Stimulated activated CD4-positive, alpha-beta T cell treated with anti-CD3 and anti-CD28 coated beads, Interleukin-2, amount 100 ng/mL, for 4 hours (primary cell): ENCODE data around the gene CSNK2A1.

ENCODE experiments used
- DNase-seq: peaks from one replicate; pipeline ENCODE4 v3.0.0-alpha.2; 2020; ENCODE audit warnings: low read depth

The CSNK2A1 gene

DNA sequence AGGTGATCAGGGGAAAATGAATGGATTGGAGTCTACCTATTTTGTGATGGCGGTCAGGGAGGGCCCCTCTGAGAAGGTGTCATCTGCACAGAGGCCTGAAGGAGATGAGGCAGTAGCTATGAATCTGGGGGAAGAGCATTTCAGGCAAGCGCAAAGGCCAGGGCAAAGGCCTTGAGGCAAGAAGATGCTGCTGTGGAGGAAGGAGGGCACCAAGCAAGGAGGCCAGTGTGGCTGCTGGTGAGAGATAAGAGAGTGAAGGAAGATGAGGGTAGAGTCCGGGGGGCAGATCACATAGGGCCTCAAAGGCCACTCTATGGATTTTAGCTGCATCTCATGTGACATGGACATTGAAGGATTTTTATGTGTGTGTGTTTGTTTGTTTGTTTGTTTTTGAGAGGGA, 20.6 kb upstream of the CSNK2A1 start:
- no peak for DNase-seq

DNA sequence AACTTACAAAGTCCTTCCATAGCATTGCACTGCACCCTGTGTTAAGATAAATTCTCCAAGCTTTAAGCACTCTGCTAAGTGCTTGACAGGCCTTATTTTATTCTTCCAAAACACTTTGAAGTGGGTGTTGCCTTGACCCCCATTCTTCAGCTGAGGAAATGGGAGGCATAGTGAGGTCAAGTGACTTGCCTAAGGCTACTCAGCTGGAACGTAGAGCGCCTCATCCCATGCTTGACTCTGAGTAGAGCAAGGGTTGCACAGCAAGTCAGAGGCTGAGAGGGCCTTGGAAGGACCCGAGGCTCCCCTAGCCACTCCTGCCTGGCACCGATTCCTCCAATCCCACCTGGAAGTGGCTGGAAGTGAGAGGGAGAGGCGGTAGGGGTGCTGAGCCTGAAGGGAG, 19.6 kb upstream of the CSNK2A1 start:
- DNase-seq: no peak

DNA sequence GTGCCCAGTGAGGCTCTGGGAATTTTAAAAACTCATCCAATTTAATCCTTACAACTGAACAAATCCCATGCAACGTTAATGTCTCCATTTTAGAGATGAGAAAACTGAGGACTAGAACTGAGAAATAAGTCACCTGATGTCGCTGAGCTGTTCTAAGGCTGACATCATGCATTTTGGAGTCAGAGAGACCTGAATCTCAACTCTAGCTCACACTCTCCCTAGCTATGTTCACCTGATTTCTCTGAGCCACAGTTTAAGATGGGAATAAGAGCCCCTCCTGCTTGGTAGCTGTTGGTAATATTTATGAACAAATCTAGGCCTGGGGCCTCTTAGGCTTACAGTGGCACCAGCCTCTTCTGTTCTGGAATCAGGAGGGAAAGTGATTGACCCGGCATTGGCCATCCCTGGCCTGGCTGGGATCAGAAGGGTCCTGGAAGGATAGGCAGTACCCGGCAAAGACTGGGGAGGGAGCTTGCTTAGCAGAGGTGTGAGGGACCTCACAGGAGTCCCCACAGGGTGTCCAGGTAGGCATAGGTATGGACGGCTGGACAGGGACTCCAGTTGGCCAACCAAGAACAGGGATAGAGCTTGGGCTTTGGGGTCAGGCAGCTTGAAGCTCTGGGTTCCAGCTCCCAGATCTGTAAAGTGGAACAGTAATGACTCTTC, 18.8 kb upstream of the CSNK2A1 start:
- no peak for DNase-seq

DNA sequence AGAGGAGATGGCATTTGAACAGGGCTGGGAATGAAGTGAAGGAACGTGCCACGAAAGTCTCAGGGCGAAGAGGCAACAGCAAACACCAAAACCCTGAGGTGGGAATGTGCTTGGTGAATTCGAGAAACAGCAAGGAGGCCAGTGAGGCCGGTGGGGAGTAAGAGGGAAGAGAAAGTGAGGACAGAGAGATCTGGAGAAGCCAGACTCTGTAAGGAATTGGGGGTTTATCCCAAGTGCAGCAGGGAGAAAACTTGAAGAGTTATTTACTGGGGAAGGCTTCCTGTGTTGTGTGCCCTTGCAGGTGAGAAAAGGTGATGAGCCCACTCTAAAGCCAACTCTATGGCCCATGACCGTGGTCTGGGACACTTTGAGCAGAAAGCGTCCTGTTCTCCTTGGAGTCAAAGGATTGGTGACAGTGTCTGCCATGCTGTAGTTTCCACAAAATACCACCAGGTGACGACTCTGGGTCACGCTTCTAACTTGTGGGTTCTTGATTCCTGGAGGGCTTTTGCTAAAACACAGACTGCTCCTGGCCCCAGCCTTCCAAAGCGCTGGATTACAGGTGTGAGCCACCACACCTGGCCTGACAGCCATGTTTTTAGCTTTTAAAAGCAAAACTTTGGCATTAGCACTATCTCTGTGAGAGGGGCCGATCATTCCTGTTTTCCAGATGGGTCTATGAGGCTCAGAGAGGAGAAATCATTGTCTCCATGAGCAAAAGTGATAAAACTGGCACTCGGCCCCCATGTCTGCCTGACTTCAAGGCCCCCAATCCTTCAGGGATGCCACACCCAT, 18.0 kb upstream of the CSNK2A1 start:
- no peak for DNase-seq

DNA sequence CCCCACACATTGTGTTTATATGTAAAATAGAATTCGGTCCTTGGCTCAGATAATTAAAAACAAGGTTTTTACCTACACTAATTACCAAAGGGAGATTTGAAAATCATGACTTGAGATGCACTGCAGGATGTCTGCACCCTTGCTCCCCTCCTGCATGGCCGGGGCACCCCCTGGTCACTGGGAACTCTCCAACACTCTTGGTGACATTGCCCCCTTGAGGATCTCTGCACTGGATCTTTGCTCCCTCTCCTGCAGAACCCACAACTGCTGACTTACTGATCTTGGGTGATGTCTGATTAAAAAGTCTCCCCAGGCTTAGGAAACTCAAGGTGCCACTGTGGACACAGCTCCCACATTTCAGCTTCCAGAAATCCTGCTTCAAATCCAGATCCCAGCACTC, 17.1 kb upstream of the CSNK2A1 start:
- DNase-seq: no peak

DNA sequence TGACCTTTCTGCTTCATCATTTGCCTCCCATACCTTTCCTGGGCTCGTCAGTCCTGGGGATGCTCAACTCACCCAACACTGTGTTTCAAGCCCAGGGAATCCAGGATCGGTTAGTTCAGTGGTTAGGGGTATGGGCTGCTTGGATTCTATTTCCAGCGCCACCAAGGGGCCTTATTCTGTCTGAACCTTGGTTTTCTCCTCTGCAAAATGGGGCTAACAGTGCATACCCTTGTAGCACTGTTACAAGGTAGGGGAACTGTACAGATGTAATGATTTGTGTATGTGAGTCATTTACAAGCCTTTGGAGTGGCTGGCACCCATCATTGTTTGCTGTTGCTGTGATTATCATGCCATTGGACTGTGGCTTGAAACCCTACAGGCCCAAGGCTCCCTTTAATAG, 14.5 kb upstream of the CSNK2A1 start:
- DNase-seq: no peak

DNA sequence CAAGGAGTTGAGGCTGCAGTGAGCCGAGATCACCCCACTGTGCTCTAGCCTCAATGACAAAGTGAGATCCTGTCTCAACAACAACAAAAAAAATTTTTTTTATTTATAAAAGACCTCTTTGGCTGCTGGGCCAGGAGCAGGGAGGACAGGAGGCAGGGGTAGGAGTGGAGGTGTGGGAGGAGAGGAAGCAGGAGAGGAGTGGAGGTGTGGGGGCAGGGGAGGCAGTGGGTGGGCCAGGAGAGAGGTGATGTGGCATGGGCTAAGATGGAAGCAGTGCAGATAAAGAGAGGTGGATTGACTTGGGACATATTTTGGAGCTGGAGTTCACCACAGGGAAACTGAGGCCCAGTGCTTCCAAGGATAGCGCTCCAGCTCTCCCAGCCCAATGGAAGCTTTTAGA, 13.4 kb upstream of the CSNK2A1 start:
- no peak for DNase-seq

DNA sequence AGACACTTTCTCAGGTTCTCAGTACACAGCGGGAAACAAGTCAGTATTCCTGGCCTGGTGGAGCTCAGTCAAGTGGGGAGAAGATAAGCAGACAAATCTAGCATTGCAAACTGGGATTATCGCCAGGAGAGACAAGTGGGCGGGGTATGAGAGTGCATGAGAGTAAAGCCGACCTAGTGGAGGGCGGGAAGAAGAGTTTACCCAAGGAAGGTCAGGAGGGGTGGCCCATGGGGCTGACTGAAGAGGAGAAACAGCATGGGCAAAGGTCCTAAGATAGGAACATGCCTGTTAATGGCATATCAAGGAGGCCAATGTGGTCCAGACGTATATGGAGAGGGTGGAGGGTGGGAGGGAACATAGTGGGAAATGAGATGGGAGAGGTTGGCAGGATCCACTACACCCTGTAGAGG, 12.4 kb upstream of the CSNK2A1 start:
- no peak for DNase-seq

DNA sequence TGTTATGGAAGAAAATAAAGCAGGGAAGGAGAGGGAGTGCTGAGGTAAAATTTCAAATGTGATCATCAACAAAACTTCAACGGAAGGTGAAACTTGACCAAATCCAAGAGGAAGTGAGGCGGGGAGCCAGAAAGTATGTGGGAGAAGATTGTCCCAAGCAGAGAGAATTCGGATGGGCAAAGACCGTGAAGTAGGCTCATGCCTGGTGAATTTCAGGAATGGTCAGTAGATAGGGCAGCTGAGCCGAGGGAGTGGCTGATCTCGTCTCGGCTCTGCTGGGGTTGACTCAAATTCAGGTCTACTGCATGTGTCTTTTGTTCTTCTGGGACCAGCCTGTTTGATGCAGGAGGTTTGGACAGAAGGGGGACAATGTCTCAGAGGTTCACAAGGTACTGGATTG, 7.0 kb upstream of the CSNK2A1 start:
- no peak for DNase-seq

DNA sequence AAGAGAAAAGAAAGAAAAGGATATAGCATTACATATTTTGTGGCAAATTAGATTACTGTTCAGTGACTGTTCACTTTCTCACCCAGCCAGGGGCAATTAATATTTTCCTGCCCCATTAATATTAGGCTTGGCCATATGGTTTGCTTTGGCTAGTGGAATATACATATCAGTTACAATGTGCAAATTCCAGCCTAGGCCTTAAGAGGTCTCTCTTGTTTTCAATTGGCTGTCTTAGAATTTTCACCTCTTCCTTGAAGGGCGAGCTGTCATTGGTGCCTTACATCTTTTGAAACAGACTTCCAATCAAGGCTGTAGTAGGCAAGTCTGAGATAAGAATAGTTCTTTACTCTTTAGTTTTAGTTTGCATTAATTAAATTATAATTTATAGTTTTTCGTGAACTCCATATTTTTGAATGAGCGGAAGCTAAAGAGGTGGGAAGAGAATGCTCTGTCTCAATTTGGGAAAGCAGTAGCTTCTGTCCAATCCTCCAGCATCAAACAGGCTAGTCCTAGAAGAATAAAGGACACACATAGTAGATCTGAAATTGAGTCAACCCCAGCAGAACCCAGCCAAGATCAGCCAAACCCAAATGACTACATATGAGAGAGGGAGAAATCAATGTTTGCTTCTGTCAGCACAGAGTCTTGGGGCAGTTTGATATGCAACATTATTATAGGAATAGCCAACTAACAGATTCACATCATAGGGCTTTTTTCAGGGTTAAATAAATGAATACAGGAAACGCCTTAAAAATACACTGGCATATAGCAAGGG, 6.3 kb upstream of the CSNK2A1 start:
- no peak for DNase-seq

DNA sequence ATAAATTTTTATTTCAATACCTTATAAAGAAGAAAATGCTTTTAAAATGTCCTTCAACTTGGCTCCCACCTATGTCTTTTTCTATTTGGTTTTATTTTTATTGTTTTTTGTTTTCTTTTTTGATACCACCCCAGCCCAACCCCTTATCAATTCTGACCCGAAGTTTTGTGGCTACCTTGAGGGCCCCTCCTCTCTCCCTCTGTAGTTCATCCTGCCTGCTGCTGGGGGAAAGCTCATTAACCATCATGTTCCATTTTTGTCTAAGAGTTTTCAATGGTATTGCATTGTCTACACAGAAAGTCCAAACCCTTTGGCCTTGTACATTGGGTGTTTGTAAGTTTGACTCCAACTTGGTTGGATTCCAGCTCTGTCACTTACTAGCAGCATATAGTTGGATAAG, 5.3 kb upstream of the CSNK2A1 start:
- DNase-seq: no peak

DNA sequence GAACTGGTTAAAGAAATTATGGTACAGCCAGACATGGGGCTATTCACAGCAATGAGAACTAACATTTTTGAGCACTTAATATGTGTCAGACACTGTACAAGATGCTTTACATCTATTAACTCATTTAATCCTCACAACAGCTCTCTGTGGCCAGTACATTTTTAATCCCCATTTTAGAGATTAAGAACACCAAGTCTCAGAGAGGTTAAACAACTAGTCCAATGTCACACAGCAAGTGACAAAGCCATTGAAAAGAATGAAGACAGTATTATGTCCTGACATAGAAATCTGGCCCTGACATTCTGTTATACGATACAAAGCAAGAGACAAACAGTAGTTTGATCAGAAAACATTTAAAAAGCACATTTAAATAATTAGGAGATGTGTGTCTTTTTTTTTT, 3.8 kb upstream of the CSNK2A1 start:
- DNase-seq: no peak

DNA sequence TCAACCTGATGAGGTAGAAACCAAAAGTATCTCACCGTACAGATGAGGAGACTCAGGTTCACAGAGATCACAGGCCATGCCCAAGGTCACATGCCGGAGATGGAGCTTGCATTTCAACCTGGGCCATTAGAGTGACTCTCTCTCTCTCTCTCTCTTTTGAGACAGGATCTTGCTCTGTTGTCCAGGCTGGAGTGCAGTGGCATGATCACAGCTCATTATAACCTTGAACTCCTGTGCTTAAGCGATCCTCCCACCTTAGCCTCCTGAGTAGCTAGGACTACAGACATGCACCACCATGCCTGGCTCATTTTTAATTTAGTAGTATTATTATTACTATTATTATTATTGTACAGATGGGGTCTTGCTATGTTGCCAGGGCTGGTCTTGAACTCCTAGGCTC, 2.8 kb upstream of the CSNK2A1 start:
- DNase-seq: no peak

DNA sequence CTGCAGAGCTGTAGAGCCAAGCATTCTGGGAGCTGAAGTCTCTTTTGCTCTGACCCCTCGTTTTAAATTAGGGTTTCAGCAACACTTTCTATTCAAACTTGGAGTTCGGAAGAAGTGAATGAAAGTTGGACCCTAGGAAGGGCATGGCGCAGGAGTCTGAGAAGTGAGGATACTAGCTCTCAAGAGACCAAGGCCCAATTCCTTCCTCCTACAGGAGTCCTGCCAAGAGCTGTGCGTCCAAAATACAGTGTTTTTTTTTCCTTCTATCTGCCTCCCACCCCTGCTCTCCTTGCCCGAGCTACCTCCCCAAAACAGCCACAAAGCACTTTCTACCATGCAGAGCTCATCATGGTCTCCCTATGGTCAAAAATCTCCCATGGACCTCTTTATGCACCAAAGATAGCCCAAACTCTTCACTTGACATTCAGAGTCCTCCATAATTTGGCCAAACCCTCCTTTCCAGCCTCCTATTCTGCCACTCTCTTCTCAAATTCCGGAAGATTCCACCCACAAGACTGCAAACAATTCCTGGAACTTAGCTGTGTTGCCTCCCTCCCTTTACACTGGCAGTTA, 649 bp upstream of the CSNK2A1 start:
- no peak for DNase-seq

DNA sequence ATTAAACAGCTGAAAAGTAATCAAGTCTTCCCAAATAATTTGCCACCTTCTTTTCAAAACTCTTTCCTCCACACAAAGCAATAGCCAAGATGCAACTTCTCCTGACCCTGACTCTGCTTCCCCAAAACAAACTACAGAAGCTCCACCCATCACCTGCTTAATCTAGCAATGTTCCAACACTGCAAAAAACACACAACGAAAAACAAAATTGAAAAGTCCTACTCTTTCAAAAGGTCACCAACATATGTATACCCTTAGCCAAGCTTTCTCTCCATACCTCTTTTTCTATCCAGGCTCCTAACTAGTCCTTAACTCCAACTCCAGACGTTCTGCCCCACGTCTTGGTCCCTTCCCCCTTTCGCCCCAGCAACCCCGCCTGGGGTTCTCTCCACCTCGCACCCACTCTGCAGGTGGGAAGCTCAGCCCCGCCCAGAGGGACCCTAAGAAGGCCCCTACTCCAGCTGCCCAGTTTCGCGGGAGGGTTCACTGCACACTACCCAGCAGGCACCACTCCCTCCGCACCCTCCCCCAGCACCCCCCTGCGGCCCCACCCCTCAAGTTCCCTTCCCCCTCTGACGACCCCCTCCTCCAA, 717 bp downstream of the CSNK2A1 start:
- DNase-seq: no peak

DNA sequence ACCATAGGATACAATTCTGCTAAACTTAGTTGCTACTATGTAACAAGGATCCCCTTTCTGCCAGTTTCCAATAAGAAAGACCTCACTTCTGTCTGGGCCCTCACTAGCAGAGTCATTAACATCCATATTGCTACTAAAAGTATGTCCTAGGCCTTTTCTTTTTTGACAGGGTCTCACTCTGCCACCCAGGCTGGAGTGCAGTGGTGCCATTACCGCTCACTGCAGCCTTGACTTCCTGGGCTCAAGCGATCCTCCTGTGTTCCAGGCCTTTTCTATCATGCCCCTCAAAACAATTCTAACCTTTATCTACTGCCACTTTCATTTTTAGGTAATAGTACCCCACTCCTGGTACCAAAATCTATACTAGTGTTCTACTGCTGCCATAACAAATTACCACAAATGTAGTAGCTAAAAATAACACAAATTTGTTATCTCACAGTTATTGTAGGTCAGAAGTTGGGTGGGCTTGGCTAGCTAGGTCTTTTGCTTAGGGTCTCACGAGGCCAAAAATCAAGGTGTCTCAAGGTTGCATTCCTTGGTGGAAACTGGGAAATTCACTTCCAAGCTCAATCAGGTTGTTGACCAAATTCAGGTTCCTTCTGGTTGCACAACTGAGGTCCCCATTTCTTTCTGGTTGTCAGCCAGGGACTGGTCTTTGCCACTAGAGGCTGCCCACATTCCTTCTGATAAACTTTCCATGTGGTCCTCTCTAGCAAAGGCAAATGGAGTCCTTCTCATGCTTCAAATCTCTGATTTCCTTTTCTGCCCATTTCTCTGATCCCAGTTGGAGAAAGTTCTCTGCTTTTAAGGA, 3.0 kb downstream of the CSNK2A1 start:
- no peak for DNase-seq

DNA sequence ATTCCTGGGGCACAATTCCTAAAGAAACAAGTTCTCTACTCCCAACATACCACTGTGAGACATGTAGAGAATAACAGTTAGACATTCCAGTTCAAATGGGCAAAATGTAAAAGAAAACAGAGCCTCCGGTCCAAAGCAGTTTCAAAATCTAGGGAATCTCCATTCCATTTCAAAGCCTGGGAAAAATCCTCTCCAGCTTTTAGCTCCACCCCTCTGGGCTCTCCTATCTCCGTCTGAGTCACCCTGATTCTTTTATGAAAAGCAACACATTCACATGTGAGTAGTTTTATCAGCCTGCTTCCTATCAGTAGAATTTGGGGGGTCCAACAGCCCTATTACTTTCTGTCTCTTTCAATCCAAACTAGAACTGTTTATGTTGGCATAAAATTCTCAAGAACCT, 3.7 kb downstream of the CSNK2A1 start:
- no peak for DNase-seq

DNA sequence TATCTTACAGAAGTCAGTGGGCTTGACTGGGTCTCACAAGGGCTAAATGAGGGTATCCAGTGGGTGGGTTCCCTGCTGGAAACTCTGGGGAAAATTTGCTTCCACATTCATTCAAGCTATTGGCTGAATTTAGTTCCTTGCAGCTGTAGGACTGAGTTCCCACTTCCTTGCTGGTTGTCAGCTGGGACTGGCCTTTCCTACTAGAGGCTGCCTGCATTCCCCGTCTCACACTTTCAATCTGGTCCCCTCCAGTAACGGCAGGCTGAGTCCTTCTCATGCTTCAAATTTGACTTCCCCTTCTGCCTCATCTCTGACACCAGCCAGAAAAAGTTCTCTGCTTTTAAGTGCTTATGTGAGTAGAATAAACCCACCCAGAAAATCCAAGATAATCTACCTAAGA, 4.4 kb downstream of the CSNK2A1 start:
- DNase-seq: no peak

DNA sequence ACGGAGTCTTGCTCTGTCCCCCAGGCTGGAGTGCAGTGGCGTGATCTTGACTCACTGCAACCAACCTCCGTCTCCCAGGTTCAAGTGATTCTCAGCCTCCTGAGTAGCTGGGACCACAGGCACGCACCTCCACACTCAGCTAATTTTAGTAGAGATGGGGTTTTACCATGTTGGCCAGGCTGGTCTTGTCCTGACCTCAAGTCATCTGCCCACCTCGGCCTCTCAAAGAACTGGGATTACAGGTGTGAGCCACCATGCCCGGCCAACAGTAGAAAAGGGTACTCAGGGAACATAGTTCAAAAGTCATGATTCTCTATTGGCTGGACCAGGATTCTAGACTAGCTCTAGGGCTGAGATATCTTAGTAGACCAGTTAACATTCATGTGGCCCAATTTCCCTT, 5.6 kb downstream of the CSNK2A1 start:
- DNase-seq: no peak

DNA sequence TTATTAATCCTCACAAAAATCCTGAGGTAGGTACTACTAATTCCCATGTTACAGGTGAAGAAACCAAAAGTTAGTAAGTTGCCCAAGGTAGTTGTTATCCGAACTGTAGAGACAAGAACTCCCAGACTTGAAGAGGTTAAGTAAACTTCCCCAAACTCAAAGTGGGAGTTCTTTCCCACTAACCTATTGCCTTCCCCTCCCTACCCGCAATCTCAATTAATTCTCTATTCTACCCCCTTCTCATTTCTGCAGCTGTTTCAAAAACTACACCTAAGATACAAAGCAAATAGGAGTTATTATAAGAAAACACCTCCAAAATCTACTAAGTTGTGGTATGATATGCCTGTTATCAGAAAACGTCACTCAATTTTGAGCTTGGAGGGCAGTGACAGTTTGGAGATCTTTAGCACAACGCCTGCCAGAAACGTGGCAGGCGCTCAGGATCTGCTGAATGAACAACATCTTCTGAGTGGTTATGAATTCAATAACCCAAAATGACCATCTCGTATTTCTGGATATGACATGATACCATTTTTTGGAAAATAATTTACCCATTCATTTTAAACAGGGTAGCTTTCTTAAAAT, 7.1 kb downstream of the CSNK2A1 start:
- no peak for DNase-seq

DNA sequence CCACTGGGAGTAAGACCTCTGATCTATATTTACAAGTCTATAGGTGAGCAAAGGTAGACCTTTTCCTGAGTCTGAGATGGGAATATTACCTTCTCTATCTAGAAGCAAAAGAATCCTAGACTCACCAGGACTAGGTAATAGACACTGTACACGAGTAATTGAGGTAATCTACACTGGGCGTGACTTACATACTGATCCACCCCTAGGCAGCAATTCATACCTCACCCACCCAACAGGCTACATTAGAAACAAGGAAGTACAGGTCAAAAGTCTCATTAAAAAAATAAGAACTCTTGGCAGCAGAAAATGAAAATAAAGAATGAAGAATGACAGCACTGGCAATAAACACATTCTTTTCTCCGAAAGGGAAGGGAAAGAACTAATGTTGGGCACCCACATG, 7.6 kb downstream of the CSNK2A1 start:
- DNase-seq: no peak
